Skeletal muscle cell (primary cell): Measurements from ENCODE around the gene GPC6.

Experiments
- DNase-seq: peaks from one replicate; pipeline ENCODE4 v3.0.0-alpha.2; 2010; ENCODE audit warnings: low read depth
- H3K4me3 ChIP-seq: 2 replicates; pipeline ENCODE4 v1.5.1; 2011; ENCODE audit warnings: low read depth, mild to moderate bottlenecking, control low read depth, low read length, moderate library complexity

Gene GPC6

GRCh38 chr13:93525087-93525486, 298.5 kb downstream of the GPC6 start:
- H3K4me3 ChIP-seq, result no peak overlapping the region

DNA sequence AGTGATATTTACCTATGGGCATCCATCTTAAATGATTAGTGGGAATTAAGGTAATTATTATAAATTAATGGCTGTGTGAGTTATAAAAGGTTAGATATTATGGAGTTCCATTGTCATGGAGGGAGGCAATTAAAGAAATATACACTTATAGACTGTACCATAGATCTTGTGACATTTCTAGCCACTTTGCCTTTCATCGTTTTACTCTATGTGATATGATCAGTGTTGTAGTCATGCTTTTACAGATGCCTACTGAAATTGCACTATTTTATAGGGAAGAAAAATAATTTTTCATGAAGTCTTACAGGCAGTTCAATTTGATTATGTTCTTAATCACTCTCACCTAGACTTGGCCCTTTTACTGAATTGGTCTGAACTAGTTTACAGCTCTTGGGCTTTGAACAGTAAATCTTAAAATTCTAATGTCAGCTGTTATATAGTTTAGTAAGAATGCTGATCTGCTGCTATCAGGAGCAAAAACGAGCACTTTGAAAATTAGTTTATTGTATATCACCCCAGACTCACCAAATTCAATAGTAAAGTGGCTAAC, 301.2 kb downstream of the GPC6 start:
- DNase-seq, result no peak
- H3K4me3 ChIP-seq, result no peak overlapping the region

More at GRCh38 chr13:93525087-93525486, 298.5 kb downstream of the GPC6 start:
- no peak for DNase-seq

DNA sequence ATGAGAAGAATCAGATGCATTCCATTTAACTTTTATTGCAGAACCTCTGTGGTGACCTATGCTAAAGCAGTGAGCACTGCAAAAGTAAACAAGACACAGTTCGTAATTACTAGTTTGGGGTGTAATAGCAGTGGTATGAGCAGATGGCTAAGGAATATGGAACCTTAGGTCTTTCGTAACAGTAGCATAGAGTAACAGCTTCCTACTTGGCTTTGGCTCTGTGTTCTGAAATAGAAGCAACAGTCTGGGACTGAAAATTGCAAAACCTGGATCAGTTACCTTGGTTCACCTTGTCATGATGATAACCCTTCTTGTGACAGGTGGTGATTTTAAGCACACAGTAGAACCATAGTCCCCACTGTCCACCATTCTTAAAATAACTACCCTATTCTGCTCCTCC, 303.4 kb downstream of the GPC6 start:
- DNase-seq, result peak; percentile 8
- no peak overlapping the region for H3K4me3 ChIP-seq

GRCh38 chr13:93534181-93534700, 307.6 kb downstream of the GPC6 start:
- no peak overlapping the region for H3K4me3 ChIP-seq
- DNase-seq, result no peak

DNA sequence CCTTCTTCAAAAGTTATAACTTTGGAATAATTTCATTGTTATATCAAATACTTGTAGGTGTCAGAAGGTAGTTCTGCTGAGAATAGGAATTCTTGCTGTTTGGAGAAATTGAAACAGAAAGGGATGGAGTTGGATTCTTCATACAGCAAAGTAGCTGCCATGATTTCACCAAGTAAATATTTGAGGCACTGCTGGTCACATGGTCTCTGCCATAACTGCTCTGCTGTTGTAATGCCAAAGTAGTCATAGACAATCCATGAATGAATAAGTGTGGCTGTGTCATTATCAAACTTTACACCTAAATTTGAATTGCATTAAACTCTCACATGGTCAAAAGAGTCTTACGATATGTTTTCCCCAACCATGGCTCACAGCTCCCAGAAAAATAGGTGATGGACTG, 308.6 kb downstream of the GPC6 start:
- no peak for DNase-seq
- no peak overlapping the region for H3K4me3 ChIP-seq

GRCh38 chr13:93539914-93540313, 313.3 kb downstream of the GPC6 start:
- no peak for DNase-seq
- H3K4me3 ChIP-seq, result no peak overlapping the region

DNA sequence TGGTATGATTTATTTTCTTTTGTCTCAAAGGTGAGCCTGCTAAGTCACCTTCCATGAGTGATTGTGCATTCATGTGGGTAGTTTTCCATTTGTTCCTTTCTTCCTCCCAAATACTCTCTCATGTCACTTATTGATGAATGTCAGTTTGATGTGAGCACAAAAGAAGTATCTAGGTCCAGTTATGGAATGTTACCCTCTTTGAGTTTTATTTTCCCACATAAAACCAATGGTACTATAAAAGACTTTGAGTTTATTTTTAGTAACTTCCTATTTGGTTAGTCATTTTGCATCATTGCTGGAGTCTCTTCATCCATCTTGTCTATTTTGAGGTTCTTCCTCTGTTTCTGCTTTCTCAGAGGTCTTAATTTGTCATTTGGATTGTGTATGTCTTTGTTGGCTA, 321.3 kb downstream of the GPC6 start:
- DNase-seq, result no peak
- H3K4me3 ChIP-seq, result no peak overlapping the region

DNA sequence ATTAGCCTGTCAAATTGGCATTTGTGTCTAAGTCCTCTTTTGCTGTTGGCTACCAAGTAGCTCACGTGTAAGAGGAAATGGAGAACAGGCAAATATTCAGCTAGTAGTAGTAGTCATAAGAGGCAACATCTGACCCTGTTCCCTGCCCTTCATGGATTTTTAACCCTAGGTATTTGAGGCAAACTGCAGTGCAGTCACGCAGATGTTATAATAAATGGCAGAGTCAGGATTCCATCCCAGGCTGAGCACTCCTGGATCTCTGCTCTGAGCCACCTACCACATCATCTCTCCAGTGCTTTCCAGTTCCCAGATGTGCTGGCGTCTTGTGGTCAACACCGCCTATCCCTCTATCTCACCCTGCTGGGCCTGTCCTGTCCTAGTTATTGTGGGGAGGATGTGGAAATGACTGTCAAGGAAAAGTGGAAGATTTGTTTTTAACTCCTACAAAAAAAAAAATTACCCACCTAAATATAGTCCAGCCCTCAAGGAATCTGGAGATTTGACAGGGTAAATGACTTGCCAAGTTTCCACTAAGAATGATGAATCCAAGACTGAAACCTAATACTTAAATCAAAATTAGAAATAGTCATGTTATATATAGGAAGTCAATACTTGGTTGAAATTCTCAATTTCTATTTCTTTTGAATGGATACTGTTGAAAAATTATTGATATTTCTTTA, 322.9 kb downstream of the GPC6 start:
- DNase-seq, result no peak
- H3K4me3 ChIP-seq, result no peak overlapping the region

- DNase-seq, result no peak
- H3K4me3 ChIP-seq, result no peak overlapping the region
These were observed 323.6 kb downstream of the GPC6 start for GRCh38 chr13:93550236-93550635.

GRCh38 chr13:93552596-93552995, 326.0 kb downstream of the GPC6 start:
- no peak overlapping the region for H3K4me3 ChIP-seq
- DNase-seq, result no peak

DNA sequence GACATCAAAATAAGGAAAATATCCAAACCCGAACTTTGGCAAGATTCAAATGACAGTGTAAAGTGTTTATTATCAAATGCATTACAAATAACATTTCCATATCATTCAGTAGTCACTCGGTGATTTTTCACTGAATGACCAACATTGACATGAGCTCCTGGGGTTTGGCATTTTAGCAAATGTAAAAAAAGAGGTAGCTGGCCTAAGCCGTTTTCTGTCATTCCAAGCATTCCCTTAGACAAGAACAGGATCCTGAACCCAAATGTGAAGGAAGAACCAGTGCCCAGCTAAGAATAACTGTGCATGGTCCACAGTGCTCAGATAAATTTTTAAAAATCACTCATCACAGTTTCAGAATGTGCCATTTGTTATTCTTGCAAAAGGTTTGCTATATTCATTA, 327.9 kb downstream of the GPC6 start:
- DNase-seq, result no peak
- no peak overlapping the region for H3K4me3 ChIP-seq

- DNase-seq, result no peak
- no peak overlapping the region for H3K4me3 ChIP-seq
These were observed 332.0 kb downstream of the GPC6 start for GRCh38 chr13:93558637-93559036.

DNA sequence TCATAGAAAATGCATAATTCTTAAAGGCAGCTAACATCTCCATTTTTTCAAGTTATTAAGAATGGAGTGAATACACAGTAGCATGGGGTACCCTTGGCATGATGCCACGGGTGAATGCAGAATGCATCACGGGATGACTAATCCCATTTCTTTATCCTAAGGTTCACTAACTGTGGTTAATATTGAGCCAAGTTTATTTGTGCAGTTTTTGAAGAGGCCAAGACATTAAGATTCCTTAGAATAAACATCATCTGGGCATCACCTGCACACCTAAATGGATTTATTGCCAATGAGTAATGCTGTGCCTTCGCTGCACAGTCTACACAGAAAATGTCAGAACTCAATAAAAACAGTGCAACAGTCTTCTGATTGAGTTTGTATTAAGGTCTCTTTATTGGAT, 333.1 kb downstream of the GPC6 start:
- H3K4me3 ChIP-seq, result no peak overlapping the region
- peak; percentile 63 for DNase-seq

GRCh38 chr13:93561576-93562225, 335.1 kb downstream of the GPC6 start:
- no peak overlapping the region for H3K4me3 ChIP-seq
- no peak for DNase-seq

- DNase-seq, result no peak
- H3K4me3 ChIP-seq, result no peak overlapping the region
These were observed 336.1 kb downstream of the GPC6 start for GRCh38 chr13:93562676-93563075.

GRCh38 chr13:93577105-93577504, 350.5 kb downstream of the GPC6 start:
- no peak overlapping the region for H3K4me3 ChIP-seq
- no peak for DNase-seq

GRCh38 chr13:93589788-93590187, 363.2 kb downstream of the GPC6 start:
- H3K4me3 ChIP-seq, result no peak overlapping the region
- DNase-seq, result no peak

GRCh38 chr13:93603043-93603442, 376.4 kb downstream of the GPC6 start:
- peak; percentile 66 for DNase-seq
- H3K4me3 ChIP-seq, result no peak overlapping the region

DNA sequence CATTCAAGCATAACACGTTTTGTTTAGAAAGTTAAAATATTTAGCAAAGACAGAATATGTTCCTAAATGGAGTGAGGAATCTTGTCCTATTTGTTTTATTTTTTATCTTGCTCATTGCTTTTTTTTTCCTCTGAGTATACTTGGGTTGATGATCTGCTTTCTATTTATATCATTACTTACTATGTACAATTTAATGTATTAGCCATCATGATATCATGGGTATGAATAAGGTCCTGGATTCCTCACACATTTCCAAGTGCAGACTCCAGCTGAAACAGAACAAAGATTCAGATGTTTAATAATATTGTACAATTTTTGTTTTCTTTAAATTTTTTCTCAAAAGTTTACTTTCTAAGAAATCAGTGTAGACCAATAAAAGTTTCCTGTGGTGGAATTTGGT, 388.2 kb downstream of the GPC6 start:
- no peak overlapping the region for H3K4me3 ChIP-seq
- DNase-seq, result no peak

DNA sequence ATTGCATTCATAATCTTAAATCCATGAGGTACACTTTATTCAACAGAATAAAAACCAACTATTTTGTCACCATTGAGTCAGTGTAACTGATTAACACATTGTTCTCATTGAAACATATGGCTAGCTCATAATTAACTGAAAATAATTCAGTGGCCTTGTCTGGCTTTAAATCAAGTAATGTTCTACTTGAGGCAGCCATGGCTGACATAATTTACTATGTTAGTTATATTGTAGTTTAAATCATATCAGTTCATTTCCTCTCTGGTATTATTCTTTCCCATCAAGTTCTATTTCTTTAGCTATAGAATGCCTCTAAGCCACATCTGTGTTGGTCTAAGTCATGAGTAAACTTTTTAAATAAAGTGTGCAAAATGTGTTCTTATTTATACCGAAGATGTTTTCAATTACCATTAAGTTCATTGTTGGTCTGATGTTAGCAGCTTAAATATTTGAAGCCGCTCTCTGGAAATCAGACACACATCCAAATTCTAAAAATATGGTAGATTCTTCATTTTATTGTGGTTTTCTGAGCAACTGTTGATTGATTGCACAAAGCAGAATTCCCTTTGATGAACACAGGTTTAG, 393.7 kb downstream of the GPC6 start:
- no peak overlapping the region for H3K4me3 ChIP-seq
- DNase-seq, result no peak
